NT2/D1 (cell line): ENCODE measurements around the gene BMERB1.

Source experiments
- DNase-seq: peaks from one replicate; pipeline ENCODE4 v3.0.0-alpha.2; 2011; ENCODE audit warnings: low read depth, low spot score
- H3K27me3 ChIP-seq: 2 replicates; pipeline ENCODE4 v1.6.0; 2011; ENCODE audit warnings: mild to moderate bottlenecking; ENCODE audit not compliant: insufficient read length, insufficient read depth
- H3K36me3 ChIP-seq: 2 replicates; pipeline ENCODE4 v1.6.1; 2011; ENCODE audit warnings: mild to moderate bottlenecking, low read length, mixed read lengths; ENCODE audit not compliant: insufficient read depth, insufficient read length
- H3K4me1 ChIP-seq: 2 replicates; pipeline ENCODE4 v1.5.1; 2011; ENCODE audit not compliant: insufficient read depth, insufficient read length
- H3K4me3 ChIP-seq: 2 replicates; pipeline ENCODE4 v1.5.1; 2011; ENCODE audit warnings: low read depth; ENCODE audit not compliant: insufficient read length
- H3K9ac ChIP-seq: 2 replicates; pipeline ENCODE4 v1.6.0; 2011; ENCODE audit warnings: low read depth; ENCODE audit not compliant: insufficient read length
- H3K9me3 ChIP-seq: 2 replicates; pipeline ENCODE4 v1.5.1; 2011; ENCODE audit warnings: mild to moderate bottlenecking, low read length; ENCODE audit not compliant: insufficient read depth
- SUZ12 ChIP-seq: IDR thresholded peaks from 2 replicates; pipeline ENCODE4 v1.6.1; 2011; ENCODE audit not compliant: insufficient read length, insufficient read depth; ENCODE audit errors: extremely low read depth
- YY1 ChIP-seq: IDR thresholded peaks from 2 replicates; pipeline ENCODE4 v1.6.1; 2011; ENCODE audit not compliant: insufficient read length, insufficient read depth
- ZNF274 ChIP-seq: IDR thresholded peaks from 2 replicates; pipeline ENCODE4 v1.6.1; 2011; ENCODE audit warnings: mild to moderate bottlenecking, low read depth, low read length

Gene BMERB1

GRCh38 chr16:15578824-15579223 lies 144.4 kb downstream of the BMERB1 start:
- DNase-seq: no peak
- no peak overlapping the region for H3K4me3 ChIP-seq

GRCh38 chr16:15581127-15581815 lies 146.9 kb downstream of the BMERB1 start:
- no peak overlapping the region for H3K4me3 ChIP-seq
- TF ChIP-seq SUZ12: no peak
- TF ChIP-seq ZNF274: no peak
- no peak for TF ChIP-seq YY1
- no peaks in the 10 kb centered on the region for H3K4me1 ChIP-seq
- no peak for DNase-seq
- H3K9me3 ChIP-seq: peaks cover 6% of the 10 kb centered on the region; the same call in 1 of the 2 replicates
- no peaks in the 10 kb centered on the region for H3K36me3 ChIP-seq
- H3K27me3 ChIP-seq: no peaks in the 10 kb centered on the region
- H3K9ac ChIP-seq: no peak overlapping the region

More at GRCh38 chr16:15578824-15579223, 144.4 kb downstream of the BMERB1 start:
- Histone ChIP-seq H3K4me1 (no peaks in the 10 kb centered on the region), H3K36me3 (no peaks in the 10 kb centered on the region), H3K9me3 (no peaks in the 10 kb centered on the region), H3K27me3 (no peaks in the 10 kb centered on the region), H3K9ac (no peak overlapping the region)
- TF ChIP-seq SUZ12: no peak
- no peak for TF ChIP-seq ZNF274
- TF ChIP-seq YY1: no peak

GRCh38 chr16:15583526-15583925 lies 149.1 kb downstream of the BMERB1 start:
- no peaks in the 10 kb centered on the region for H3K27me3 ChIP-seq
- no peak overlapping the region for H3K9ac ChIP-seq
- H3K4me3 ChIP-seq: no peak overlapping the region
- peaks cover 20% of the 10 kb centered on the region; the same call in 1 of the 2 replicates for H3K9me3 ChIP-seq
- peaks cover 11% of the 10 kb centered on the region for H3K36me3 ChIP-seq
- TF ChIP-seq SUZ12: no peak
- no peak for TF ChIP-seq YY1
- TF ChIP-seq ZNF274: no peak
- no peak for DNase-seq
- H3K4me1 ChIP-seq: no peaks in the 10 kb centered on the region

GRCh38 chr16:15585956-15586355 lies 151.6 kb downstream of the BMERB1 start:
- Histone ChIP-seq H3K9me3 (peaks cover 20% of the 10 kb centered on the region; the same call in 1 of the 2 replicates), H3K9ac (no peak overlapping the region), H3K36me3 (peaks cover 16% of the 10 kb centered on the region), H3K27me3 (no peaks in the 10 kb centered on the region), H3K4me3 (no peak overlapping the region), H3K4me1 (no peaks in the 10 kb centered on the region)
- TF ChIP-seq SUZ12: no peak
- no peak for TF ChIP-seq YY1
- no peak for TF ChIP-seq ZNF274
- no peak for DNase-seq

- peaks cover 16% of the 10 kb centered on the region for H3K36me3 ChIP-seq
- TF ChIP-seq SUZ12 (no peak), YY1 (no peak), ZNF274 (no peak)
- no peaks in the 10 kb centered on the region for H3K27me3 ChIP-seq
- DNase-seq: no peak
- no peak overlapping the region for H3K4me3 ChIP-seq
- no peaks in the 10 kb centered on the region for H3K4me1 ChIP-seq
- H3K9ac ChIP-seq: no peak overlapping the region
- H3K9me3 ChIP-seq: peaks cover 20% of the 10 kb centered on the region; the same call in 1 of the 2 replicates
Measured at GRCh38 chr16:15586716-15587115, 152.3 kb downstream of the BMERB1 start.

GRCh38 chr16:15587152-15587825 lies 152.9 kb downstream of the BMERB1 start:
- Histone ChIP-seq H3K4me3 (no peak overlapping the region), H3K27me3 (no peaks in the 10 kb centered on the region), H3K9ac (no peak overlapping the region), H3K9me3 (peaks cover 20% of the 10 kb centered on the region; the same call in 1 of the 2 replicates), H3K36me3 (peaks cover 16% of the 10 kb centered on the region), H3K4me1 (peaks cover under 1% of the 10 kb centered on the region)
- TF ChIP-seq ZNF274 (no peak), YY1 (no peak), SUZ12 (no peak)
- no peak for DNase-seq

- no peak overlapping the region for H3K4me3 ChIP-seq
- DNase-seq: no peak
- H3K4me1 ChIP-seq: peaks cover 4% of the 10 kb centered on the region
- H3K36me3 ChIP-seq: peaks cover 41% of the 10 kb centered on the region
- peaks cover 3% of the 10 kb centered on the region; the same call in 1 of the 2 replicates for H3K9me3 ChIP-seq
- no peaks in the 10 kb centered on the region for H3K27me3 ChIP-seq
- TF ChIP-seq SUZ12 (no peak), ZNF274 (no peak), YY1 (no peak)
- H3K9ac ChIP-seq: no peak overlapping the region
Measured at GRCh38 chr16:15592324-15592723, 157.9 kb downstream of the BMERB1 start.
